HG03565 (cell line): ENCODE results near the gene EP400.
A peak's percentile ranks its signal among the peaks of the same experiment; 100 is the strongest.
"Not testable (repeated sequence)": the region's sequence is repeated elsewhere in the genome, so short reads cannot be mapped to it uniquely, and the experiment has no call there.

Experiments
- ATAC-seq: cut with Tn5 transposase; IDR thresholded peaks from one replicate; pipeline ENCODE4 v1.9.1; 2021; ENCODE audit warnings: mild to moderate bottlenecking, moderate library complexity; ENCODE audit not compliant: unreplicated experiment

EP400 gene

GRCh38 chr12:131984334-131984733 lies 34.6 kb downstream of the EP400 start:
- ATAC-seq, result no peak

GRCh38 chr12:131985510-131985875 lies 35.8 kb downstream of the EP400 start:
- not testable (repeated sequence) for ATAC-seq

- no peak for ATAC-seq
These were observed 36.6 kb downstream of the EP400 start for GRCh38 chr12:131986361-131986760.

GRCh38 chr12:131986910-131987309 lies 37.2 kb downstream of the EP400 start:
- no peak for ATAC-seq

GRCh38 chr12:131987552-131987951 lies 37.8 kb downstream of the EP400 start:
- ATAC-seq, result no peak

- no peak for ATAC-seq
These were observed 38.5 kb downstream of the EP400 start for GRCh38 chr12:131988054-131988796.

GRCh38 chr12:131989021-131989420 lies 39.3 kb downstream of the EP400 start:
- no peak for ATAC-seq

- ATAC-seq, result no peak
These were observed 40.6 kb downstream of the EP400 start for GRCh38 chr12:131990066-131990979.

GRCh38 chr12:131990980-131991305 lies 41.2 kb downstream of the EP400 start:
- ATAC-seq, result no peak

GRCh38 chr12:131991816-131992430 lies 42.2 kb downstream of the EP400 start:
- ATAC-seq, result no peak

GRCh38 chr12:131994589-131994988 lies 44.8 kb downstream of the EP400 start:
- peak; percentile 65 for ATAC-seq

GRCh38 chr12:132000286-132000872 lies 50.6 kb downstream of the EP400 start:
- no peak for ATAC-seq

- ATAC-seq, result no peak
These were observed 54.1 kb downstream of the EP400 start for GRCh38 chr12:132003846-132004245.

- ATAC-seq, result no peak
These were observed 55.2 kb downstream of the EP400 start for GRCh38 chr12:132004946-132005345.

GRCh38 chr12:132006056-132006680 lies 56.4 kb downstream of the EP400 start:
- no peak for ATAC-seq

GRCh38 chr12:132007041-132007440 lies 57.3 kb downstream of the EP400 start:
- no peak for ATAC-seq

GRCh38 chr12:132009336-132009859 lies 59.7 kb downstream of the EP400 start:
- no peak for ATAC-seq

- no peak for ATAC-seq
These were observed 63.3 kb downstream of the EP400 start for GRCh38 chr12:132012919-132013568.

- ATAC-seq, result no peak
These were observed 64.6 kb downstream of the EP400 start for GRCh38 chr12:132014092-132014914.
